Lower lobe of right lung (tissue), 2 donors: ENCODE data around the gene LRRC42. TPM values are rescaled to one million over a fixed set of nuclear protein-coding genes. Genes with fewer than 3 reads are reported as not detected.
"Not testable (repeated sequence)": the region's sequence is repeated elsewhere in the genome, so short reads cannot be mapped to it uniquely, and the experiment has no call there.

ENCODE experiments used
- ATAC-seq, 2 donors: fragments of 200-7000 bp; cut with Tn5 transposase; one replicate each; pipeline ENCODE4 v1.9.1; 2020 to 2022; ENCODE audit warnings: mild to moderate bottlenecking in 2 of 2, moderate library complexity in 2 of 2
- DNase-seq: peaks from one replicate; pipeline ENCODE4 v3.0.0-alpha.2; 2020
- H3K27ac ChIP-seq: fragments of 200-600 bp; one replicate; pipeline ENCODE4 v1.8.0; 2022
- H3K27me3 ChIP-seq: fragments of 200-600 bp; one replicate; pipeline ENCODE4 v1.8.0; 2022; ENCODE audit warnings: low read depth
- H3K36me3 ChIP-seq: fragments of 200-600 bp; one replicate; pipeline ENCODE4 v1.8.0; 2022; ENCODE audit warnings: mild to moderate bottlenecking
- H3K4me1 ChIP-seq: fragments of 200-600 bp; one replicate; pipeline ENCODE4 v1.8.0; 2022
- H3K4me3 ChIP-seq: fragments of 200-600 bp; one replicate; pipeline ENCODE4 v1.8.0; 2022; ENCODE audit warnings: mild to moderate bottlenecking
- H3K9me3 ChIP-seq: fragments of 200-600 bp; one replicate; pipeline ENCODE4 v1.8.0; 2022
- CTCF ChIP-seq: fragments of 200-600 bp; IDR thresholded peaks from one replicate; pipeline ENCODE4 v1.8.0; 2022; ENCODE audit warnings: antibody characterized with exemption, mild to moderate bottlenecking
- intact Hi-C: fragments of 100-400 bp; cut with DNase I; formaldehyde crosslinking; loops from one replicate; pipeline ENCODE4 v1.11.0; 2022
- total RNA-seq: library from RNA; stranded (reverse); fragmentation: NEBNext Ultra II Directional; extraction: Animal tissue kit (Norgen Biotek cat#: 25700); gene quantifications from one replicate; pipeline ENCODE4 v1.2.1, GENCODE V29; 2021
- donor health status: DM: no; HTN: yes; CAD: no; lungs with severe emphysema.

Gene LRRC42
- total RNA-seq, 1 donor from 2014 or later, result 16.5 TPM

GRCh38 chr1:53963460-53963859 is 17.3 kb downstream of the LRRC42 start:
- H3K27me3 ChIP-seq, result no peaks in the 10 kb centered on the region
- peaks cover 83% of the 10 kb centered on the region for H3K36me3 ChIP-seq

GRCh38 chr1:53964109-53964508 is 18.0 kb downstream of the LRRC42 start:
- Histone ChIP-seq H3K4me3 (no peak overlapping the region), H3K9me3 (no peaks in the 10 kb centered on the region), H3K27me3 (no peaks in the 10 kb centered on the region), H3K27ac (no peak overlapping the region), H3K36me3 (peaks cover 90% of the 10 kb centered on the region), H3K4me1 (no peaks in the 10 kb centered on the region)
- intact Hi-C loops, result no loop called here
- no peak for TF ChIP-seq CTCF
- DNase-seq, result no peak
- no peak for ATAC-seq

More at GRCh38 chr1:53963460-53963859, 17.3 kb downstream of the LRRC42 start:
- DNase-seq (no peak), ATAC-seq (no peak)
- no peaks in the 10 kb centered on the region for H3K4me1 ChIP-seq
- intact Hi-C loops, result no loop called here
- no peak overlapping the region for H3K27ac ChIP-seq
- TF ChIP-seq CTCF, result no peak
- no peak overlapping the region for H3K4me3 ChIP-seq
- H3K9me3 ChIP-seq, result no peaks in the 10 kb centered on the region

GRCh38 chr1:53966794-53967193 is 20.6 kb downstream of the LRRC42 start:
- ATAC-seq (no peak), DNase-seq (no peak)
- Histone ChIP-seq H3K4me1 (no peaks in the 10 kb centered on the region), H3K9me3 (no peaks in the 10 kb centered on the region), H3K27me3 (no peaks in the 10 kb centered on the region), H3K27ac (no peak overlapping the region), H3K4me3 (no peak overlapping the region), H3K36me3 (peaks cover 95% of the 10 kb centered on the region)
- no peak for TF ChIP-seq CTCF
- intact Hi-C loops, result no loop called here

DNA sequence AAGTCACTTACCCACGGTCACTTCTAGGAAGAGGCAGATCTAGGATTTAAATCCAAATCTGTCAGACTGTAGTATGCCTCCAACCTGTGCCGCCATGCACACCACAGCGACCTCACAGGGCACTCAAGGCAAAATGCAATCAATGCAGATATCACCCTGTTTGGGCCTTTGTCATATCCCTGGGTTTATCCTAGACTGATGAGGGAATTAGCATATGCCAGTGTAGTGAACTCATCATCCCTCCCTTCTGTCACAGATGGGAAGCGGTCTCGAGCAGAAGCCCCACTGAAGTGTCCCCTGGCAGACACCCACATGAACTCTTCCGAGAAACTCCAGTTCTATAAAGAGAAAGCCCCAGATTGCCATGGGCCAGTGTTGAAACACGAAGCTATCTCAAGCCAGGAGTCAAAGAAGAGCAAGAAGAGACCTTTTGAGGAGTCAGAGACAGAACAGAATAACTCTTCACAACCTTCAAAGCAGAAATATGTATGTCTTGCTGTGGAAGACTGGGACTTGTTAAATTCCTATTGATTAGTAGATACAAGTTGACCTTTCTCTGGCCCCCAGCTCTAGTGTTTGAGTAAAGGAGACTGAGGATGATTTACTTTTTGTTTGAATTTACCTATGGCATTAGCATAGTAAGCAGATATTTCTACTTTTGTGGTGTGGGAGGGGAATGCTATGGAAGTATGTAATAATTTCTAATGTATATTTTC is 21.4 kb downstream of the LRRC42 start:
- DNase-seq (no peak), ATAC-seq (no peak)
- Histone ChIP-seq H3K27ac (no peak overlapping the region), H3K27me3 (no peaks in the 10 kb centered on the region), H3K9me3 (no peaks in the 10 kb centered on the region), H3K36me3 (peaks cover 89% of the 10 kb centered on the region), H3K4me1 (no peaks in the 10 kb centered on the region), H3K4me3 (no peak overlapping the region)
- intact Hi-C loops, result no loop called here
- no peak for TF ChIP-seq CTCF

GRCh38 chr1:53968125-53968513 is 22.0 kb downstream of the LRRC42 start:
- no peak overlapping the region for H3K4me3 ChIP-seq
- H3K36me3 ChIP-seq, result peaks cover 83% of the 10 kb centered on the region
- intact Hi-C loops, result no loop called here
- no peak overlapping the region for H3K27ac ChIP-seq
- H3K4me1 ChIP-seq, result no peaks in the 10 kb centered on the region
- H3K27me3 ChIP-seq, result no peaks in the 10 kb centered on the region
- DNase-seq, result no peak
- no peak for TF ChIP-seq CTCF
- no peaks in the 10 kb centered on the region for H3K9me3 ChIP-seq
- ATAC-seq, result no peak

GRCh38 chr1:53969323-53969722 is 23.2 kb downstream of the LRRC42 start:
- H3K4me1 ChIP-seq, intact Hi-C loops, ATAC-seq, H3K27me3 ChIP-seq, H3K27ac ChIP-seq, DNase-seq, H3K9me3 ChIP-seq, H3K4me3 ChIP-seq: not testable (repeated sequence)
- H3K36me3 ChIP-seq, result peaks cover 75% of the 10 kb centered on the region
